H9 (cell line): ENCODE measurements around the gene MSH4. TPM values are rescaled to one million over a fixed set of nuclear protein-coding genes. Genes with fewer than 3 reads are reported as not detected.

Experiments
- DNase-seq: peaks from one replicate; pipeline ENCODE4 v3.0.0-alpha.2; 2017
- H2AFZ ChIP-seq: one replicate; pipeline ENCODE4 v1.6.1; 2013; ENCODE audit warnings: mild to moderate bottlenecking, low read length, control low read depth, moderate library complexity
- H2AK5ac ChIP-seq: 2 replicates; pipeline ENCODE4 v1.6.1; 2013; ENCODE audit warnings: low read length, control low read depth, mixed read lengths; ENCODE audit not compliant: insufficient read length
- H2BK120ac ChIP-seq: one replicate; pipeline ENCODE4 v1.6.1; 2013; ENCODE audit warnings: low read depth, mild to moderate bottlenecking, low read length, control low read depth, inconsistent platforms; ENCODE audit not compliant: poor library complexity, severe bottlenecking
- H2BK12ac ChIP-seq: 2 replicates; pipeline ENCODE4 v1.6.1; 2013; ENCODE audit warnings: low read length, control low read depth, mixed read lengths, low read depth; ENCODE audit not compliant: insufficient read length
- H2BK15ac ChIP-seq: 2 replicates; pipeline ENCODE4 v1.6.1; 2013; ENCODE audit warnings: low read depth, low read length, control low read depth
- H2BK20ac ChIP-seq: one replicate; pipeline ENCODE4 v1.6.1; 2013; ENCODE audit warnings: low read depth, mild to moderate bottlenecking, low read length, control low read depth, inconsistent platforms; ENCODE audit not compliant: poor library complexity, severe bottlenecking
- H2BK5ac ChIP-seq: 2 replicates; pipeline ENCODE4 v1.6.1; 2013; ENCODE audit warnings: low read length, control low read depth, mixed read lengths; ENCODE audit not compliant: insufficient read length
- H3K14ac ChIP-seq: 2 replicates; pipeline ENCODE4 v1.6.1; 2013; ENCODE audit warnings: low read length, control low read depth; ENCODE audit not compliant: insufficient read depth
- H3K18ac ChIP-seq: 2 replicates; pipeline ENCODE4 v1.6.1; 2013; ENCODE audit warnings: low read depth, mild to moderate bottlenecking, mixed read lengths, low read length, control low read depth; ENCODE audit not compliant: insufficient read length
- H3K23ac ChIP-seq: 2 replicates; pipeline ENCODE4 v1.6.1; 2013; ENCODE audit warnings: low read length, control low read depth, mixed read lengths, low read depth; ENCODE audit not compliant: insufficient read length
- H3K23me2 ChIP-seq: 2 replicates; pipeline ENCODE4 v1.6.1; 2013; ENCODE audit warnings: low read depth, mild to moderate bottlenecking, mixed read lengths, low read length, control low read depth; ENCODE audit not compliant: insufficient read length, poor library complexity, severe bottlenecking
- H3K27ac ChIP-seq: 2 replicates; pipeline ENCODE4 v1.5.1; 2013; ENCODE audit warnings: low read length, control low read depth, mixed read lengths, low read depth; ENCODE audit not compliant: insufficient read length
- H3K27me3 ChIP-seq: 2 replicates; pipeline ENCODE4 v1.6.1; 2013; ENCODE audit warnings: low read length, control low read depth, inconsistent platforms; ENCODE audit not compliant: insufficient read depth
- H3K4ac ChIP-seq: 2 replicates; pipeline ENCODE4 v1.6.1; 2013; ENCODE audit warnings: low read depth, mild to moderate bottlenecking, control low read depth, inconsistent platforms, low read length, moderate library complexity
- H3K4me1 ChIP-seq: 2 replicates; pipeline ENCODE4 v1.6.1; 2013; ENCODE audit warnings: low read length, control low read depth, inconsistent platforms; ENCODE audit not compliant: insufficient read depth
- H3K4me2 ChIP-seq: 2 replicates; pipeline ENCODE4 v1.6.1; 2013; ENCODE audit warnings: low read length, control low read depth, mixed read lengths; ENCODE audit not compliant: insufficient read length, insufficient read depth
- H3K56ac ChIP-seq: 2 replicates; pipeline ENCODE4 v1.6.1; 2013; ENCODE audit warnings: low read depth, mild to moderate bottlenecking, mixed read lengths, low read length, control low read depth; ENCODE audit not compliant: insufficient read length
- H3K79me1 ChIP-seq: 2 replicates; pipeline ENCODE4 v1.6.1; 2013; ENCODE audit warnings: low read depth, mild to moderate bottlenecking, moderate library complexity, low read length, control low read depth, inconsistent platforms; ENCODE audit not compliant: insufficient read depth, poor library complexity, severe bottlenecking
- H3K79me2 ChIP-seq: 2 replicates; pipeline ENCODE4 v1.6.1; 2013; ENCODE audit warnings: low read length, control low read depth, inconsistent platforms; ENCODE audit not compliant: insufficient read depth
- H3K9ac ChIP-seq: 2 replicates; pipeline ENCODE4 v1.6.1; 2013; ENCODE audit warnings: low read length, control low read depth, mixed read lengths; ENCODE audit not compliant: insufficient read length; ENCODE audit errors: extremely low read depth
- H3K9me3 ChIP-seq: one replicate; pipeline ENCODE4 v1.6.1; 2013; ENCODE audit warnings: low read depth, low read length, inconsistent platforms; ENCODE audit not compliant: control insufficient read depth
- H3T11ph ChIP-seq: one replicate; pipeline ENCODE4 v1.6.1; 2013; ENCODE audit warnings: mild to moderate bottlenecking, low read length, control low read depth, inconsistent platforms
- H4K20me1 ChIP-seq: one replicate; pipeline ENCODE4 v1.6.1; 2013; ENCODE audit not compliant: control insufficient read depth, insufficient read length, insufficient read depth
- H4K5ac ChIP-seq: 2 replicates; pipeline ENCODE4 v1.6.1; 2013; ENCODE audit warnings: low read depth, mild to moderate bottlenecking, mixed read lengths, low read length, control low read depth; ENCODE audit not compliant: insufficient read length
- H4K8ac ChIP-seq: replicated peaks from 2 replicates; pipeline ENCODE4 v1.6.1; 2013; ENCODE audit warnings: low read length, control low read depth, mixed read lengths, low read depth; ENCODE audit not compliant: insufficient read length
- H4K91ac ChIP-seq: 2 replicates; pipeline ENCODE4 v1.6.1; 2013; ENCODE audit warnings: low read depth, mild to moderate bottlenecking, moderate library complexity, mixed read lengths, low read length, control low read depth; ENCODE audit not compliant: insufficient read length
- H3K27ac Mint-ChIP-seq, 3 experiments: 2 replicates in 2 of 3; 3 replicates in 1 of 3; pipeline ENCODE4 v1.8.0; 2020 to 2021; ENCODE audit warnings: mixed read lengths in 3 of 3, mild to moderate bottlenecking in 1 of 3, moderate library complexity in 1 of 3
- H3K27me3 Mint-ChIP-seq: 2 replicates; pipeline ENCODE4 v1.8.0; 2021; ENCODE audit warnings: low read depth, mild to moderate bottlenecking, moderate library complexity, mixed read lengths
- H3K36me3 Mint-ChIP-seq, 3 experiments: 2 replicates in 2 of 3; 3 replicates in 1 of 3; pipeline ENCODE4 v1.8.0; 2020 to 2021; ENCODE audit warnings: low read depth in 3 of 3, mixed read lengths in 3 of 3; ENCODE audit not compliant: insufficient read depth in 1 of 3
- H3K4me1 Mint-ChIP-seq, 2 experiments: 2 replicates each; pipeline ENCODE4 v1.8.0; 2020; ENCODE audit warnings: mixed read lengths in 2 of 2
- H3K4me3 Mint-ChIP-seq, 2 experiments: 2 replicates in 1 of 2; 3 replicates in 1 of 2; pipeline ENCODE4 v1.8.0; 2020 to 2021; ENCODE audit warnings: mild to moderate bottlenecking in 2 of 2, mixed read lengths in 2 of 2, moderate library complexity in 1 of 2
- H3K9me3 Mint-ChIP-seq, 2 experiments: 2 replicates in 1 of 2; 3 replicates in 1 of 2; pipeline ENCODE4 v1.8.0; 2020; ENCODE audit warnings: mild to moderate bottlenecking in 2 of 2, mixed read lengths in 2 of 2, moderate library complexity in 1 of 2
- CTCF ChIP-seq: fragments of 200-600 bp; sonication (generic); conservative IDR thresholded peaks from 3 replicates; pipeline ENCODE4 v1.8.0; 2021; ENCODE audit warnings: antibody characterized with exemption, mild to moderate bottlenecking
- WGBS: extraction: QIAGEN DNeasy Blood & Tissue Kit; methylation state at CpG from one replicate; pipeline ENCODE4 v1.1.7; 2013; ENCODE audit warnings: missing lambda C conversion rate, low lambda C conversion rate, mixed read lengths; ENCODE audit not compliant: insufficient read length; ENCODE audit errors: extremely low coverage; 5-methylcytosine and 5-hydroxymethylcytosine counted together
- total RNA-seq: library from RNA; stranded (reverse); gene quantifications from 2 replicates; pipeline ENCODE4 v1.2.1, GENCODE V29; 2021

MSH4 gene
- total RNA-seq, 1 experiment from 2014 or later, result 0.63 TPM

GRCh38 chr1:75901371-75901770, 104.7 kb downstream of the MSH4 start:
- H3K79me2 ChIP-seq, result no peaks in the 10 kb centered on the region
- no peak overlapping the region for H2BK15ac ChIP-seq
- WGBS, result no CpG with 5 or more reads among the region's 1 CpG
- no peak overlapping the region for H3T11ph ChIP-seq
- no peak overlapping the region for H3K4me2 ChIP-seq
- H2AK5ac ChIP-seq, result no peak overlapping the region
- no peaks in the 10 kb centered on the region for H3K9me3 ChIP-seq
- H3K36me3 Mint-ChIP-seq, result no peaks in the 10 kb centered on the region
- no peak overlapping the region for H3K4me3 Mint-ChIP-seq
- H3K27ac ChIP-seq, result no peak overlapping the region
- no peaks in the 10 kb centered on the region for H3K4me1 Mint-ChIP-seq
- no peak overlapping the region for H3K23ac ChIP-seq
- H3K27ac Mint-ChIP-seq, result no peak overlapping the region
- H3K4me1 ChIP-seq, result no peaks in the 10 kb centered on the region
- no peak for DNase-seq
- H2BK120ac ChIP-seq, result no peak overlapping the region
- no peaks in the 10 kb centered on the region for H3K27me3 Mint-ChIP-seq
- no peaks in the 10 kb centered on the region for H3K27me3 ChIP-seq
- H2BK12ac ChIP-seq, result no peak overlapping the region
- no peaks in the 10 kb centered on the region for H3K9me3 Mint-ChIP-seq
- H3K23me2 ChIP-seq, result no peaks in the 10 kb centered on the region
- H3K9ac ChIP-seq, result no peak overlapping the region
- H2BK5ac ChIP-seq, result no peak overlapping the region
- no peak overlapping the region for H4K8ac ChIP-seq
- H4K5ac ChIP-seq, result no peak overlapping the region
- no peaks in the 10 kb centered on the region for H3K79me1 ChIP-seq
- H3K14ac ChIP-seq, result no peak overlapping the region
- H3K4ac ChIP-seq, result no peak overlapping the region
- H4K91ac ChIP-seq, result no peak overlapping the region
- H4K20me1 ChIP-seq, result no peaks in the 10 kb centered on the region
- H2AFZ ChIP-seq, result no peak overlapping the region
- no peak for TF ChIP-seq CTCF
- H3K18ac ChIP-seq, result no peak overlapping the region
- H3K56ac ChIP-seq, result no peak overlapping the region
- H2BK20ac ChIP-seq, result no peak overlapping the region
